PC-3 (cell line): ENCODE data around the gene MPC2. TPM values are rescaled to one million over a fixed set of nuclear protein-coding genes. Genes with fewer than 3 reads are reported as not detected.

Experiments used
- total RNA-seq: library from RNA; depleted of rRNA; stranded (reverse); fragments of >200 nt; gene quantifications from 2 replicates; pipeline ENCODE4 v1.2.3, GENCODE V29; 2014; rRNA removed

Gene MPC2
- total RNA-seq, 1 experiment from 2014 or later = 60.8 TPM

Other genes starting within 250 kb of the MPC2 start
- gene MPZL1, start 215.1 kb downstream of the MPC2 start, total RNA-seq = 86.5 and 95.1 TPM in 2 replicates
- not detected in 2 replicates for gene ADCY10, start 22.9 kb downstream of the MPC2 start, total RNA-seq
- gene DCAF6, start 389 bp downstream of the MPC2 start, total RNA-seq = 29.1 and 52.2 TPM in 2 replicates
- 10.3 and 11.8 TPM in 2 replicates for gene GPR161, start 199.9 kb upstream of the MPC2 start, total RNA-seq
- 41.6 and 50.1 TPM in 2 replicates for gene TIPRL, start 241.9 kb upstream of the MPC2 start, total RNA-seq